RPMI8226 (cell line): Measurements from ENCODE around the gene UBE2D2.
"Not testable (repeated sequence)": the region's sequence is repeated elsewhere in the genome, so short reads cannot be mapped to it uniquely, and the experiment has no call there.

Source experiments
- DNase-seq: peaks from one replicate; pipeline ENCODE4 v3.0.0-alpha.2; 2015

The UBE2D2 gene

GRCh38 chr5:139549162-139549894, 11.8 kb upstream of the UBE2D2 start:
- DNase-seq = no peak

- not testable (repeated sequence) for DNase-seq
Observed at GRCh38 chr5:139550051-139550872, 10.9 kb upstream of the UBE2D2 start.

- no peak for DNase-seq
Observed at GRCh38 chr5:139551191-139551889, 9.8 kb upstream of the UBE2D2 start.

- DNase-seq = no peak
Observed at GRCh38 chr5:139552893-139553575, 8.1 kb upstream of the UBE2D2 start.

- no peak for DNase-seq
Observed at GRCh38 chr5:139554264-139554663, 6.9 kb upstream of the UBE2D2 start.

- no peak for DNase-seq
Observed at GRCh38 chr5:139557811-139558210, 3.3 kb upstream of the UBE2D2 start.

GRCh38 chr5:139561655-139562451, 714 bp downstream of the UBE2D2 start:
- peak; percentile 65 for DNase-seq

GRCh38 chr5:139562847-139563246, 1.7 kb downstream of the UBE2D2 start:
- DNase-seq = peak; percentile 10

GRCh38 chr5:139565411-139566305, 4.5 kb downstream of the UBE2D2 start:
- peak; percentile 56 for DNase-seq

GRCh38 chr5:139566611-139567010, 5.5 kb downstream of the UBE2D2 start:
- DNase-seq = no peak

- DNase-seq = no peak
Observed at GRCh38 chr5:139569270-139569955, 8.3 kb downstream of the UBE2D2 start.

- DNase-seq = no peak
Observed at GRCh38 chr5:139571543-139571942, 10.4 kb downstream of the UBE2D2 start.

GRCh38 chr5:139571966-139572365, 10.8 kb downstream of the UBE2D2 start:
- DNase-seq = no peak

GRCh38 chr5:139574641-139575312, 13.6 kb downstream of the UBE2D2 start:
- peak; percentile 47 for DNase-seq

- no peak for DNase-seq
Observed at GRCh38 chr5:139575313-139575646, 14.1 kb downstream of the UBE2D2 start.

- DNase-seq = no peak
Observed at GRCh38 chr5:139575751-139576150, 14.6 kb downstream of the UBE2D2 start.

- DNase-seq = no peak
Observed at GRCh38 chr5:139577689-139578290, 16.7 kb downstream of the UBE2D2 start.

GRCh38 chr5:139578325-139578724, 17.2 kb downstream of the UBE2D2 start:
- no peak for DNase-seq

GRCh38 chr5:139582181-139582580, 21.0 kb downstream of the UBE2D2 start:
- DNase-seq = not testable (repeated sequence)
